ENCODE results near the gene TFB1M.

- TF ChIP-seq CTCF (IDR thresholded peaks at IDR 0.05; ENCODE audit: low read depth, low read length) (no peak), EZH2phosphoT487 (IDR thresholded peaks at IDR 0.05; ENCODE audit: low read depth) (no peak)
Observed at GRCh38 chr6:155341130-155341828, 27.0 kb upstream of the TFB1M start.
